Activated CD4-positive, CD25-positive, alpha-beta regulatory T cell treated with anti-CD3 and anti-CD28 coated beads, Interleukin-2, amount 50 U/mL, for 72 hours (primary cell): Measurements from ENCODE around the gene RPGR.

Experiments used
- DNase-seq: peaks from one replicate; pipeline ENCODE4 v3.0.0; 2021

RPGR gene, protein sequence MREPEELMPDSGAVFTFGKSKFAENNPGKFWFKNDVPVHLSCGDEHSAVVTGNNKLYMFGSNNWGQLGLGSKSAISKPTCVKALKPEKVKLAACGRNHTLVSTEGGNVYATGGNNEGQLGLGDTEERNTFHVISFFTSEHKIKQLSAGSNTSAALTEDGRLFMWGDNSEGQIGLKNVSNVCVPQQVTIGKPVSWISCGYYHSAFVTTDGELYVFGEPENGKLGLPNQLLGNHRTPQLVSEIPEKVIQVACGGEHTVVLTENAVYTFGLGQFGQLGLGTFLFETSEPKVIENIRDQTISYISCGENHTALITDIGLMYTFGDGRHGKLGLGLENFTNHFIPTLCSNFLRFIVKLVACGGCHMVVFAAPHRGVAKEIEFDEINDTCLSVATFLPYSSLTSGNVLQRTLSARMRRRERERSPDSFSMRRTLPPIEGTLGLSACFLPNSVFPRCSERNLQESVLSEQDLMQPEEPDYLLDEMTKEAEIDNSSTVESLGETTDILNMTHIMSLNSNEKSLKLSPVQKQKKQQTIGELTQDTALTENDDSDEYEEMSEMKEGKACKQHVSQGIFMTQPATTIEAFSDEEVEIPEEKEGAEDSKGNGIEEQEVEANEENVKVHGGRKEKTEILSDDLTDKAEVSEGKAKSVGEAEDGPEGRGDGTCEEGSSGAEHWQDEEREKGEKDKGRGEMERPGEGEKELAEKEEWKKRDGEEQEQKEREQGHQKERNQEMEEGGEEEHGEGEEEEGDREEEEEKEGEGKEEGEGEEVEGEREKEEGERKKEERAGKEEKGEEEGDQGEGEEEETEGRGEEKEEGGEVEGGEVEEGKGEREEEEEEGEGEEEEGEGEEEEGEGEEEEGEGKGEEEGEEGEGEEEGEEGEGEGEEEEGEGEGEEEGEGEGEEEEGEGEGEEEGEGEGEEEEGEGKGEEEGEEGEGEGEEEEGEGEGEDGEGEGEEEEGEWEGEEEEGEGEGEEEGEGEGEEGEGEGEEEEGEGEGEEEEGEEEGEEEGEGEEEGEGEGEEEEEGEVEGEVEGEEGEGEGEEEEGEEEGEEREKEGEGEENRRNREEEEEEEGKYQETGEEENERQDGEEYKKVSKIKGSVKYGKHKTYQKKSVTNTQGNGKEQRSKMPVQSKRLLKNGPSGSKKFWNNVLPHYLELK

DNA sequence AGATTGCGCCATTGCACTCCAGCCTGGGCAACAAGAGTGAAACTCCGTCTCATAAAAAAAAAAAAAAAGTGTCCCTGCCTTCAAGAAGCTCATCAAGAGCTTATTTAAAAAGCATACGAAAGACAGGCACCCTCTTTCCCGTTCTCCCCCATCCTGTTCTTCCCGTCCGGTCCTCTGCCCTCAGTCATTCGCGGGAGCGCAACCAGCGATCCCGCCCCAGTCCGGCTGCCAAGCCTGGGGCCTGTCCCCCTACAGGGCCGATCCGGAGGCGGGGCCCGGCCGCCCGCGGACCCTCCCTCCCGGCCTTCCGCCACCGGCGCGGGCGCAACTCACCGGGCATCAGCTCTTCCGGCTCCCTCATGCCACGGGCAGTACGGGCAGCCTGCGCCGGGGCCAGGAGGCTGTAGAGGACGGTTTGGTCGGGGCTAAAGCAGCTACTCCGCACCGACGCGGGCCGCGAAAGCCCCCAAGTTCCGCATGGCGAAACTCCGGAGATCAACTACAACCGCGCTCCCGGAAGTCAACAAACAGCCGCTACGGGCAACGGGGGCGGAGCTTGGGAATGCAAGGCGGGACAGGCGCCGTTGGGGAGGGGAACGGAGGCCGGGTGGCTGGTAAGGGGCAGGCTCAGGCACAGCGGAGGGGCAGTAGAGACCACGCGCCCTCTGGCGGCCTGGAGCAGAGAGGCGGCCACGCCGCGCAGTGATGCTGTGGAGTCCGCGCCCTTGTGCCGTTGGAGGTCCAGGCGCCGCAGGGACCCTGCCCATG is at the start of gene RPGR:
RPGR (minus strand) TSS at position 503 of the 768 bp plus-strand sequence; CDS start at position 361, 142 bp downstream.
- DNase-seq, result peak; percentile 86

DNA sequence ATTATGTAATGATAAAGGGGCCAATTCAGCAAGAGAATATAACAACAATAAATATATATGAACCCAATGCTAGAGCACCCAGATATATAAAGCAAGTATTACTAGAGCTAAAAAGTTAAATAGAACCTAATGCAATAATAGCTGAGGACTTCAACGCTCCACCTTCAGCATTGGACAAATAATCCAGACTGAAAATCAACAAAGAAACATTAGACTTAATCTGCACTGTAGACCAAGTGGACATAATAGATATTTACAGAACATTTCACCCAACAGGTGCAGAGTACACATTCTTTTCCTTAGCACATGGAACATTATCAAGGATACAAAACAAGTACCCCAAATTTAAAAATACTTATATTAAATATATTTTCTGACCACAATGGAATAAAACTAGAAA is 49.4 kb upstream of the RPGR start:
- no peak for DNase-seq

- no peak for DNase-seq
These were observed 48.6 kb upstream of the RPGR start for GRCh38 chrX:38375891-38376290.

DNA sequence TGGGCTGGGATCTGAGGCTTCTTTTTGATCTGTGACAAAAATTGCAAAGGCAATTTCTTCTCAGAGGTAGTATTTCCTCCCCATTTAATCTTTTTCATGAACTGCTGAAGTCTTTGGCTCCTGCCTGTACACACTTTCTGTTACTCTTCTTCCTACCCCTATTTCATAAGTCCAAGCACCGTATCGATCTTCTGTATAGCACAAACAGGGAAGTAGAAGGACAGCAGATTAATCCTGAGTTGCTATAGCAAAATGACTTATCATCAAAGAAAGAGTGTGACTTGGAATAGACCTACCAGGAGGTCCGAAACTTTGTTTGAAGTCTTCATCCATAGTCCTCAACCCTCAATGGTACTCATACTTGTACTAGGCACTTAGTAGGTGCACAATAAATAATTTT is 47.1 kb upstream of the RPGR start:
- no peak for DNase-seq

GRCh38 chrX:38371641-38372040 is 44.3 kb upstream of the RPGR start:
- DNase-seq, result no peak

- no peak for DNase-seq
These were observed 41.5 kb upstream of the RPGR start for GRCh38 chrX:38368774-38369173.

DNA sequence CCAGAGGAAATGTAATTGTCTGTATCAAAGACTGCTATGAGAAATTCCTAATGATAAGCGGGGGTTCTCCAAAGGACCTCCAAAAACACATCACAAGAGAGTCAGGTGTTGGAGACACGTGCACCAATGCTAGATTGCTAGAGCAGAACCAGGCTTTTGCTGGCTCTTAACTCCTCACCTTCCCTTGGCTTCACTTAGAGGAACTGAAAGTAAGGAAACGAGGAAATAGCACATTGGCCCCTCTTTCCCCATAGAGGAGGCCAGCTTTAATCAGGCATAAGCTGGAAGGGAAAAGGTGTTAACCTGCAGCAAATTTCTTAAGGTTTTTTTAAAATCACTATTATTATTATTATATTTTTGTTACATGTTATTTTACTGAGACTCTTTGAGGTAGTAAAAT is 38.6 kb upstream of the RPGR start:
- DNase-seq, result no peak

- no peak for DNase-seq
These were observed 35.7 kb upstream of the RPGR start for GRCh38 chrX:38363046-38363445.

GRCh38 chrX:38357747-38358673 is 30.7 kb upstream of the RPGR start:
- no peak for DNase-seq

DNA sequence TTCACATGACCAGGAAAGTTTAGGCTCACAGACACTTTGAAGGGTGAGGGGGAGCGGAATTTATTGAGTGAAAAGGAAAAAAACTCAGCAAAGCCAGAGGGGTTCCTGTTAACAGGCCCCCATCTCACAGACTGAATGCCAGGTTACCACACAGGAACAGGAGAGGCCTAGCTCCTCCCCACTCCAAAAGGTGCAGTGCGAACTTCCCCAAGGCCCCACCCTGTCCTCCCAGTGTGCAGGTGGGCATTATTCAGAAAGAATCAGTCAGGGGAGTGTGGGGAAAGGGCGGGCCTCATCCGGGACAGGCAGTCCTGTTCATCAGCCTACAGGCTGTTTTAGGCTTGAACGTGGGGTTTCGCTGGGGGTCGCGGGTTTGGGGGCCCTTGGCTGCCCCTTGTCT is 29.1 kb upstream of the RPGR start:
- DNase-seq, result no peak

DNA sequence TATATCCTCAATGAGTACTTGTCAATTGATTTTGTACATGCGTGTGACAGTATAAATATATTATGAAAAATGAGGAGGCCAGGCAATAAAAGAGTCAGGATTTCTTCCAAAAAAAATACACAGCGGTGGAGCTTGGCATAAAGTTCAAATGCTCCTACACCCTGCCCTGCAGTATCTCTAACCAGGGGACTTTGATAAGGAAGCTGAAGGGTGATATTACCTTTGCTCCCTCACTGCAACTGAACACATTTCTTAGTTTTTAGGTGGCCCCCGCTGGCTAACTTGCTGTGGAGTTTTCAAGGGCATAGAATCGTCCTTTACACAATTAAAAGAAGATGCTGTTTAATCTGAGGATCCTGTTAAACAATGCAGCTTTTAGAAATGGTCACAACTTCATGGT is 25.1 kb upstream of the RPGR start, which contains the start of gene OTC:
OTC (plus strand) TSS at position 243 of the 400 bp plus-strand sequence; CDS start at position 336, 93 bp downstream.
- DNase-seq, result no peak

GRCh38 chrX:38351346-38351745 is 24.0 kb upstream of the RPGR start:
- DNase-seq, result no peak

DNA sequence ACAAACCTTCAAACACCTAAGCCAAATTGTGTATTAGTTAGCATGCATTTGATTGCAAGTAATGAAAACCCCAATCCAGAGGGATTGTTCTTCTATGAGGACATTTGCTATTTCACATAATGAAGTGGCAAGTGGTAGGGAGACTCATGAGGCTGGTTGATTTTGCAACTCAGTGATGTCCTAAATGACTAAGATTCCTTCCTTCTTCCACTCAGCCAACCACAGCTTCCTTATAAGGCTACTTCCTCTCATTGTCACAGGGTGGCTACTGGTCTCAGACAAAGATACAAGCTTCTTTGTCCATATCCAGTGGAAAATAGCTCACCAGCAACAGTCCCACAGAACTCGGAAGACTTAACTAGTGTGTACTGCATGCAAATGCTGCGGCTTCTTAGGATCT is 19.8 kb upstream of the RPGR start:
- no peak for DNase-seq

DNA sequence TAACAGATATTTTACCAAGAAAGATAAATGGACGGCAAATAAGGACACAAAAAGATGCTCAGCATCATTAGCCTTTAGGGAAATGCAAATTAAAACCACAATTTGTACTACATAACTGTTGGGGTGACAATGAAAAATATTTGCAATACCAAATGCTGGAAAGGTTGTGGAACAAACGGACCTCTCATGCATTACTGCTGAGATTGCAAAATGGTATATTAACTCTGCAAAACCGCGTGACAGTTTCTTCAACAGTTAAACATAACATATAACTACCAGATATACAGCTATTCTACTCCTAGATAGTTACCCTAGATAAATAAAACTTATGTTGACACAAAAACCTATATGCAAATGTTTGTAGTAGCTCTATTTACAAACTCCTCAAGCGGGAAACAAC is 18.8 kb upstream of the RPGR start:
- no peak for DNase-seq

DNA sequence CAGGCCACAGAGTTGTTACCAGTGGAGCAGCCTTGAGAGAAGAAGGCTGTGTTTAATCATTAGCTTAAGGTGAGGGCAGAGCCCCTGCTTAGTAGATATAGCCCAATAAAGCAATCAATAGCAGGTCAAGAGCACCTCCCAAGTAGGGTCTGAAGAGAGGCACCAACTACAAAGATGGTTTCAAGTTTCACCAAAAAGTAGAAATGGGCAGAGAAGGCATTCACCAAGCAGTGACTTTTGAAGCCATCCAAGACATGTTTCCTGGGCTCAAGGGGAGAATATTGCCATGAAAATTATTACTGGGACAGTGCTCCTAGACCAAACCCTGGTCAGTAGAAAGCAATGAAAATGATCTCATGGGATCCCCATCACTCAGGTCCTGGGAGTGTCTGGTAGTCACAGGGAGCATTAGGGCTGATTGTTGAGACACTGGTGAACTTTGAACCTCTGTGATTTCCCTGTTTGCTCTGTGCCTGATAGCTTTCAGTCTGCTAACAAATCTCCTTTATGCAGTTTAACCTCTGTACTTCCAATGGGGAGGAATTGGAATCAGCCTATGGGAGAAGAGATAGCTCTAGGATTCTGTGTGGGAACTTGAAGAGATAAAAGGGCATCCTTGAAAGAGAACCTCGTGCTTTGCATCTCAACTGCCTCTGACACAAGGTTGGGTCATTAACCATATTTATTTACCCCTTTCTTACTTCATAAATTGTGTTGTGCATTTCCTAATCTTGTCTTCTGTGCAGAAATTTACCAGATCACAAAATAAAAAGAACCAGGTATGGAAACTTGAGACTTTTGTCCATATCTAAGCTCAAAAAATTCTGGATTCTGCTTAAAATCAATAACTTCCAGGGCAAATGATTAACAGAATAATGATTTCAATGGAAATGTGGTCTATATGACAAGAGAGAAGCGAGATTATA is 15.8 kb upstream of the RPGR start:
- DNase-seq, result no peak

- no peak for DNase-seq
These were observed 14.1 kb upstream of the RPGR start for GRCh38 chrX:38341442-38341841.

DNA sequence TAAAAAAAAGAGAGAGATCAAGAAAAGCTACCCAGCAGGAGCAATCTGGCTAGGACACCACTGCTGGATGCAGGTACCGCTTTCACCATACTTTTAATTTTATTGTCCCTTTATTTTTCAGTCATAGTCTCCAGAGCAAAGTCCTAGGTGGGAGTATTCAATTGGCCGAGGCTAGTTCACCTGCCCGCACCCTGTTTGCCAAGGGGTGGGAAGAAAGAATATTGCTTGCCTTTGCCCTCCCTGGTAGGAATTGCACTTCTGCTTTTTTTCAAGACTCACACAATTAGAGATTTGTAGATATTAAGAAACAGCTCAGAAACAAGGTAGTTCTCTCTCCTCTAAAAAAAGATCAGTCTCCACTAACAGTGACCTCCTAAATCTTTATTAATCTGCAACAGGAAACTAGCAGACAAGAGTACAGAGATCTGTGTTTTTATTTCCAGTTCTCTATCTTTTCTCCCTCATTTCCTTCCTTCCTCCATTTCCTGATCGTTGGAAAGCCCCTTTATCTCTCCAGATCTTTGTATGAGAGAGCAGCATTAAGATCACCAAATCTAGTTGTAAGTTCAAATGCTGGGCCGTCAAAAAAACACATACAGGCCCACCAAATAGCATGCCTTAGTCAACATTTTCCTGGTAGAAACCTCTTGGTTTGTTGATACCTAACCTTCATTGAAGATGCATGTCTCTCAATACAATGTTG is 9.4 kb upstream of the RPGR start:
- DNase-seq, result no peak

DNA sequence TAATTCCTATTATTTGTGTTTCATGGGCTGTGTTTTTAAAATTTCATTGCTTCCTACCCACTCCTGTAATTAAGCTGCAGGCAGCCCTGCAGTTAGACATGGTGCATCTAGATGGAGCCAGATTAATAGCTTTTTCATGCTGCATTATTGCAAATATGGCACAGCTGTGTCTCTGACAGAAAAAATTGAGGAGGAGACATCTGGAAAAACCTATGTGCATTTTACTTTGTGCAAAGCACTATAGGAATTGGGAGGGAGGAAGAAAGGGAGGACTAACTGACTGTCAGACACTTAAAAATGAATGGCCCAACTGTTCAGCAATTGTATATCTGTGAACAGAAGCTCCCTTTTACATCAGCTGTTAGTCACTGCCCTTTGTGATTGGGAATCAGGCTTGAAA is 8.1 kb upstream of the RPGR start:
- no peak for DNase-seq

- no peak for DNase-seq
These were observed 5.2 kb upstream of the RPGR start for GRCh38 chrX:38332505-38332904.

GRCh38 chrX:38327775-38328081 is 419 bp upstream of the RPGR start:
- no peak for DNase-seq
